K562 (cell line): ENCODE measurements around the gene TMCC1. TPM values are rescaled to one million over a fixed set of nuclear protein-coding genes. Genes with fewer than 3 reads are reported as not detected.
A peak's percentile ranks its signal among the peaks of the same experiment; 100 is the strongest.

Source experiments
- BACH1 ChIP-seq: fragments of 200-800 bp; sonication (Bioruptor generic); IDR thresholded peaks from 2 replicates; pipeline ENCODE4 v1.6.1; 2016; ENCODE audit warnings: missing genetic modification characterization, missing compliant biosample characterization
- EP300 ChIP-seq: IDR thresholded peaks from 2 replicates; pipeline ENCODE4 v1.6.1; 2012; ENCODE audit warnings: low read length, improper control_type of control experiment
- FOXK2 ChIP-seq, 2 experiments: fragments of 450-650 bp; IDR thresholded peaks in 1 of 2; conservative IDR thresholded peaks in 1 of 2; 2 replicates each; pipeline ENCODE4 v1.6.1; 2016; ENCODE audit warnings: low read depth in 2 of 2, mild to moderate bottlenecking in 1 of 2
- MAFF ChIP-seq: IDR thresholded peaks from 2 replicates; pipeline ENCODE4 v1.6.1; 2012; ENCODE audit warnings: low read length, improper control_type of control experiment
- MAFK ChIP-seq: IDR thresholded peaks from 2 replicates; pipeline ENCODE4 v1.6.1; 2011; ENCODE audit warnings: low read length, improper control_type of control experiment
- MCM2 ChIP-seq: fragments of 450-650 bp; IDR thresholded peaks from 2 replicates; pipeline ENCODE4 v1.6.1; 2017; ENCODE audit warnings: low read depth, mild to moderate bottlenecking
- NR2C2 ChIP-seq, 2 experiments: fragments of 200-800 bp in 1 of 2; sonication (Bioruptor generic) in 1 of 2; sonication (generic) in 1 of 2; formaldehyde crosslinking in 1 of 2; IDR thresholded peaks; 2 replicates each; pipeline versions ENCODE4 v1.6.1 to v1.8.0; 2016 to 2022; ENCODE audit warnings: mild to moderate bottlenecking in 1 of 2, missing compliant biosample characterization in 1 of 2, missing genetic modification characterization in 1 of 2, missing genetic modification reagents in 1 of 2
- ZNF253 ChIP-seq: fragments of 250-450 bp; sonication (Bioruptor Pico); conservative IDR thresholded peaks from 2 replicates; pipeline ENCODE4 v1.6.1; 2021; ENCODE audit warnings: mild to moderate bottlenecking
- polyA plus RNA-seq, 8 experiments: library from polyadenylated mRNA; depleted of rRNA in 4 of 8; stranded (reverse) in 5 of 8; unstranded in 3 of 8; fragments of >200 nt; fragmentation: Nextera tagmentation in 2 of 8; fragmentation: Illumina TruSeq in 1 of 8; extraction: Ambion mirVana in 2 of 8; extraction: Trizol in 1 of 8; gene quantifications; 2 replicates each; pipeline versions ENCODE4 v1.2.1 to v1.2.3, GENCODE V29; 2011 to 2014; ENCODE audit warnings: inconsistent platforms in 1 of 8, missing spikeins in 1 of 8
- total RNA-seq, 7 experiments: library from RNA; depleted of rRNA in 6 of 7; stranded (reverse); fragments of >200 nt in 6 of 7; fragmentation: Illumina TruSeq in 2 of 7; extraction: Trizol in 2 of 7; gene quantifications; 2 replicates each; pipeline versions ENCODE4 v1.2.1 to v1.2.3, GENCODE V29; 2011 to 2021; ENCODE audit warnings: low replicate concordance in 1 of 7
- TF ChIP-seq, protein P1 (sequence below): sonication (generic); formaldehyde crosslinking; IDR thresholded peaks from 2 replicates; pipeline ENCODE4 v1.8.1; 2023; ENCODE audit warnings: missing genetic modification reagents, mild to moderate bottlenecking, borderline replicate concordance
- TF ChIP-seq, protein P2 (sequence below), 2 experiments: fragments of 450-650 bp in 1 of 2; IDR thresholded peaks; 2 replicates each; pipeline ENCODE4 v1.6.1; 2011 to 2017; ENCODE audit warnings: low read depth in 2 of 2, antibody characterized with exemption in 1 of 2, borderline replicate concordance in 1 of 2, low read length in 1 of 2, mild to moderate bottlenecking in 1 of 2, mixed read lengths in 1 of 2; ENCODE audit not compliant: control insufficient read depth in 1 of 2
- TF ChIP-seq, protein P3 (sequence below), 2 experiments: fragments of 450-650 bp in 1 of 2; sonication (generic) in 1 of 2; formaldehyde crosslinking in 1 of 2; IDR thresholded peaks in 1 of 2; conservative IDR thresholded peaks in 1 of 2; 2 replicates each; pipeline versions ENCODE4 v1.6.1 to v1.8.1; 2016 to 2023; ENCODE audit warnings: mild to moderate bottlenecking in 2 of 2, moderate library complexity in 2 of 2, inconsistent platforms in 1 of 2, missing genetic modification reagents in 1 of 2
- TF ChIP-seq, protein P4 (sequence below): fragments of 450-650 bp; formaldehyde crosslinking; IDR thresholded peaks from 2 replicates; pipeline ENCODE4 v1.4.0; 2020; ENCODE audit warnings: mild to moderate bottlenecking, mixed read lengths
- TF ChIP-seq, protein P5 (sequence below): fragments of 450-650 bp; formaldehyde crosslinking; IDR thresholded peaks from 2 replicates; pipeline ENCODE4 v1.4.0; 2020; ENCODE audit warnings: mild to moderate bottlenecking, moderate library complexity

The TMCC1 gene
- total and polyA plus RNA-seq, 9 of the 15 experiments (the other 6 are each of a cell fraction or from before 2014, with no cell fraction given) = 0.89 to 8.7 (median 4.0) TPM

DNA sequence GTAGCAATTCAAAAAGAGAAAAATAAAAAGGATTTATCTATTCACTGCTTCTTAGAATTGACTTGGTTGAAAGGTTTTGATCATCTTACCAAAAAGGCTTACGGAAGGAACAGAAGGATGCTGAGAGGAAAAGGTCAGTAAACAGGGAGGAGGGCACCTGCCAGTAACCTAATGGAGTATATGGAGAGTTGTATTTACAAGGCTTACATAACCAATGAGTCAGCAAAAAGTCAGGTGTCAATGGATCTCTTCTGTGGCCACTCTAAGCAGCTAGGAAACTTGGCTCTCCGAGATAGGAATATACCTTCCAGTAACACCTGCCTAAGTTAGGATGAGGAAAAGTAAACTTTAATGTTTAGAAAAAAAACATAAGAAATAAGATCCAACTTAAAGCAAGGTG, 206.6 kb downstream of the TMCC1 start (continued):
- TF ChIP-seq, protein P1, sequence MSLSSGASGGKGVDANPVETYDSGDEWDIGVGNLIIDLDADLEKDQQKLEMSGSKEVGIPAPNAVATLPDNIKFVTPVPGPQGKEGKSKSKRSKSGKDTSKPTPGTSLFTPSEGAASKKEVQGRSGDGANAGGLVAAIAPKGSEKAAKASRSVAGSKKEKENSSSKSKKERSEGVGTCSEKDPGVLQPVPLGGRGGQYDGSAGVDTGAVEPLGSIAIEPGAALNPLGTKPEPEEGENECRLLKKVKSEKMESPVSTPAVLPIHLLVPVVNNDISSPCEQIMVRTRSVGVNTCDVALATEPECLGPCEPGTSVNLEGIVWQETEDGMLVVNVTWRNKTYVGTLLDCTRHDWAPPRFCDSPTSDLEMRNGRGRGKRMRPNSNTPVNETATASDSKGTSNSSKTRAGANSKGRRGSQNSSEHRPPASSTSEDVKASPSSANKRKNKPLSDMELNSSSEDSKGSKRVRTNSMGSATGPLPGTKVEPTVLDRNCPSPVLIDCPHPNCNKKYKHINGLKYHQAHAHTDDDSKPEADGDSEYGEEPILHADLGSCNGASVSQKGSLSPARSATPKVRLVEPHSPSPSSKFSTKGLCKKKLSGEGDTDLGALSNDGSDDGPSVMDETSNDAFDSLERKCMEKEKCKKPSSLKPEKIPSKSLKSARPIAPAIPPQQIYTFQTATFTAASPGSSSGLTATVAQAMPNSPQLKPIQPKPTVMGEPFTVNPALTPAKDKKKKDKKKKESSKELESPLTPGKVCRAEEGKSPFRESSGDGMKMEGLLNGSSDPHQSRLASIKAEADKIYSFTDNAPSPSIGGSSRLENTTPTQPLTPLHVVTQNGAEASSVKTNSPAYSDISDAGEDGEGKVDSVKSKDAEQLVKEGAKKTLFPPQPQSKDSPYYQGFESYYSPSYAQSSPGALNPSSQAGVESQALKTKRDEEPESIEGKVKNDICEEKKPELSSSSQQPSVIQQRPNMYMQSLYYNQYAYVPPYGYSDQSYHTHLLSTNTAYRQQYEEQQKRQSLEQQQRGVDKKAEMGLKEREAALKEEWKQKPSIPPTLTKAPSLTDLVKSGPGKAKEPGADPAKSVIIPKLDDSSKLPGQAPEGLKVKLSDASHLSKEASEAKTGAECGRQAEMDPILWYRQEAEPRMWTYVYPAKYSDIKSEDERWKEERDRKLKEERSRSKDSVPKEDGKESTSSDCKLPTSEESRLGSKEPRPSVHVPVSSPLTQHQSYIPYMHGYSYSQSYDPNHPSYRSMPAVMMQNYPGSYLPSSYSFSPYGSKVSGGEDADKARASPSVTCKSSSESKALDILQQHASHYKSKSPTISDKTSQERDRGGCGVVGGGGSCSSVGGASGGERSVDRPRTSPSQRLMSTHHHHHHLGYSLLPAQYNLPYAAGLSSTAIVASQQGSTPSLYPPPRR = no peak
- TF ChIP-seq MAFK (peak; percentile 98), EP300 (peak; percentile 44), MAFF (peak; percentile 98), NR2C2 (CRISPR knock-in tag; IDR thresholded peaks at IDR 0.05) (no peak), NR2C2 (tag; IDR thresholded peaks at IDR 0.05) (no peak), ZNF253 (CRISPR knock-in tag) (no peak), FOXK2 (conservative IDR thresholded peaks at IDR 0.05 in 1 of 2, IDR thresholded peaks at IDR 0.05 in 1 of 2; ENCODE audit: low read depth in 2 of 2) (peak in 1 of 2 experiments; percentile 50; a peak in 1 of 4 replicates), MCM2 (no peak), BACH1 (tag) (peak; percentile 73; the same call in 1 of the 2 replicates)
- TF ChIP-seq, protein P2, sequence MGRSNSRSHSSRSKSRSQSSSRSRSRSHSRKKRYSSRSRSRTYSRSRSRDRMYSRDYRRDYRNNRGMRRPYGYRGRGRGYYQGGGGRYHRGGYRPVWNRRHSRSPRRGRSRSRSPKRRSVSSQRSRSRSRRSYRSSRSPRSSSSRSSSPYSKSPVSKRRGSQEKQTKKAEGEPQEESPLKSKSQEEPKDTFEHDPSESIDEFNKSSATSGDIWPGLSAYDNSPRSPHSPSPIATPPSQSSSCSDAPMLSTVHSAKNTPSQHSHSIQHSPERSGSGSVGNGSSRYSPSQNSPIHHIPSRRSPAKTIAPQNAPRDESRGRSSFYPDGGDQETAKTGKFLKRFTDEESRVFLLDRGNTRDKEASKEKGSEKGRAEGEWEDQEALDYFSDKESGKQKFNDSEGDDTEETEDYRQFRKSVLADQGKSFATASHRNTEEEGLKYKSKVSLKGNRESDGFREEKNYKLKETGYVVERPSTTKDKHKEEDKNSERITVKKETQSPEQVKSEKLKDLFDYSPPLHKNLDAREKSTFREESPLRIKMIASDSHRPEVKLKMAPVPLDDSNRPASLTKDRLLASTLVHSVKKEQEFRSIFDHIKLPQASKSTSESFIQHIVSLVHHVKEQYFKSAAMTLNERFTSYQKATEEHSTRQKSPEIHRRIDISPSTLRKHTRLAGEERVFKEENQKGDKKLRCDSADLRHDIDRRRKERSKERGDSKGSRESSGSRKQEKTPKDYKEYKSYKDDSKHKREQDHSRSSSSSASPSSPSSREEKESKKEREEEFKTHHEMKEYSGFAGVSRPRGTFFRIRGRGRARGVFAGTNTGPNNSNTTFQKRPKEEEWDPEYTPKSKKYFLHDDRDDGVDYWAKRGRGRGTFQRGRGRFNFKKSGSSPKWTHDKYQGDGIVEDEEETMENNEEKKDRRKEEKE (IDR thresholded peaks at IDR 0.05; ENCODE audit: borderline replicate concordance in 1 of 2, control insufficient read depth in 1 of 2, low read depth in 2 of 2, low read length in 1 of 2) = no peak
- TF ChIP-seq, protein P3, sequence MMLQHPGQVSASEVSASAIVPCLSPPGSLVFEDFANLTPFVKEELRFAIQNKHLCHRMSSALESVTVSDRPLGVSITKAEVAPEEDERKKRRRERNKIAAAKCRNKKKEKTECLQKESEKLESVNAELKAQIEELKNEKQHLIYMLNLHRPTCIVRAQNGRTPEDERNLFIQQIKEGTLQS (IDR thresholded peaks at IDR 0.05) = peak; percentile 38; the same call in 1 of the 2 replicates
- TF ChIP-seq, protein P3 (CRISPR knock-in tag; conservative IDR thresholded peaks at IDR 0.05) = no peak
- TF ChIP-seq, protein P4, sequence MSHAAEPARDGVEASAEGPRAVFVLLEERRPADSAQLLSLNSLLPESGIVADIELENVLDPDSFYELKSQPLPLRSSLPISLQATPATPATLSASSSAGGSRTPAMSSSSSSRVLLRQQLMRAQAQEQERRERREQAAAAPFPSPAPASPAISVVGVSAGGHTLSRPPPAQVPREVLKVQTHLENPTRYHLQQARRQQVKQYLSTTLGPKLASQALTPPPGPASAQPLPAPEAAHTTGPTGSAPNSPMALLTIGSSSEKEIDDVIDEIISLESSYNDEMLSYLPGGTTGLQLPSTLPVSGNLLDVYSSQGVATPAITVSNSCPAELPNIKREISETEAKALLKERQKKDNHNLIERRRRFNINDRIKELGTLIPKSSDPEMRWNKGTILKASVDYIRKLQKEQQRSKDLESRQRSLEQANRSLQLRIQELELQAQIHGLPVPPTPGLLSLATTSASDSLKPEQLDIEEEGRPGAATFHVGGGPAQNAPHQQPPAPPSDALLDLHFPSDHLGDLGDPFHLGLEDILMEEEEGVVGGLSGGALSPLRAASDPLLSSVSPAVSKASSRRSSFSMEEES = no peak
- TF ChIP-seq, protein P5, sequence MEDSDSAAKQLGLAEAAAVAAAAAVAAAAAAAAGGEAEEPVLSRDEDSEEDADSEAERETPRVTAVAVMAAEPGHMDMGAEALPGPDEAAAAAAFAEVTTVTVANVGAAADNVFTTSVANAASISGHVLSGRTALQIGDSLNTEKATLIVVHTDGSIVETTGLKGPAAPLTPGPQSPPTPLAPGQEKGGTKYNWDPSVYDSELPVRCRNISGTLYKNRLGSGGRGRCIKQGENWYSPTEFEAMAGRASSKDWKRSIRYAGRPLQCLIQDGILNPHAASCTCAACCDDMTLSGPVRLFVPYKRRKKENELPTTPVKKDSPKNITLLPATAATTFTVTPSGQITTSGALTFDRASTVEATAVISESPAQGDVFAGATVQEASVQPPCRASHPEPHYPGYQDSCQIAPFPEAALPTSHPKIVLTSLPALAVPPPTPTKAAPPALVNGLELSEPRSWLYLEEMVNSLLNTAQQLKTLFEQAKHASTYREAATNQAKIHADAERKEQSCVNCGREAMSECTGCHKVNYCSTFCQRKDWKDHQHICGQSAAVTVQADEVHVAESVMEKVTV (CRISPR knock-in tag) = no peak
